ENCODE measurements around the gene INPP4B.

The INPP4B gene

DNA sequence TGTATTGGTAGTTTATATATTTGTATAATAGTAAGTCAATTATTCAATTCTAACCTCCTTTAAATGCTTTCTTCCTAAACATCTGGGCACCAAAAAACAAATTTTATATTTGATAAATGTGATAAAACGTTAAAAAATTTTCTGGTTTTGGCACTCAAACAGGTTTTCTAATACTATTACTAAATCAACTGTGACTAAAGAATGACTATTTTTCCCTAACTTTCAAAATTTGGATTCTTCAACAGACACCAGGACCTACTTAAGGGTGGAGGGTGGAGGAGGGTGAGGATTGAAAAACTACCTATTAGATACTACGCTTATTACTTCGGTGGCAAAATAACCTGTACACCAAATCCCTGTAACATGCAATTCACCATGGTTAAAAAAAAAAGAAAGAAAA, 654.2 kb downstream of the INPP4B start:
- H3K4me1 ChIP-seq (ENCODE audit: control insufficient read depth, insufficient read depth, low read length): peaks cover 13% of the 10 kb centered on the region
- H3K27me3 ChIP-seq (ENCODE audit: control insufficient read depth, insufficient read depth, low read length): no peaks in the 10 kb centered on the region
- peaks cover 20% of the 10 kb centered on the region for H3K36me3 ChIP-seq (ENCODE audit: insufficient read depth, low read length)
- no peak overlapping the region for H3K4me2 ChIP-seq (ENCODE audit: low read length)
- no peak overlapping the region for H3K9ac ChIP-seq (ENCODE audit: low read depth, low read length)
- H3K9me3 ChIP-seq (replicated peaks; ENCODE audit: low read length): no peaks in the 10 kb centered on the region
- H3K4me3 ChIP-seq (ENCODE audit: low read length): no peak overlapping the region

DNA sequence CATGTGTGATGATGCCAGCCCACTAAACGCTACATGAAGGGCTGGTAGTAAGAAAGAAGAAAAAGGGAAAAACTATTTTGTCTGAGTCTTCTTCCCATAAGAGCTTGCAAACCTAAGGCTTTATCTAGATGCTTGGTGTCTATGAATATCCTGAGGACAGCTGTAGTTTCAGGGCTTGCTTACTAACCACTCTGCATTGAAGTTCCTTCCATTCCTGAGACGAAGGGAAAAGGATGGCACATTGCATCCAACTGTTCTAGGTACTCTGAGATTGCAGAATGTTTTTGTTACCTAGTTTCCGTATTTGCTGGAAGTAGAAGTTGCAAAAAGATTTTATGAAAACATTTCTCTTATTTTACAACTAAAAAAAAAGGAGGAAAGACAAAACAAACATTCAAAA, 665.1 kb downstream of the INPP4B start:
- Histone ChIP-seq H3K4me2 (ENCODE audit: low read length) (no peak overlapping the region), H3K4me1 (ENCODE audit: control insufficient read depth, insufficient read depth, low read length) (no peaks in the 10 kb centered on the region), H3K9ac (ENCODE audit: low read depth, low read length) (no peak overlapping the region), H3K36me3 (ENCODE audit: insufficient read depth, low read length) (peaks cover 7% of the 10 kb centered on the region), H3K4me3 (ENCODE audit: low read length) (no peak overlapping the region), H3K27me3 (ENCODE audit: control insufficient read depth, insufficient read depth, low read length) (no peaks in the 10 kb centered on the region), H3K9me3 (replicated peaks; ENCODE audit: low read length) (no peaks in the 10 kb centered on the region)

DNA sequence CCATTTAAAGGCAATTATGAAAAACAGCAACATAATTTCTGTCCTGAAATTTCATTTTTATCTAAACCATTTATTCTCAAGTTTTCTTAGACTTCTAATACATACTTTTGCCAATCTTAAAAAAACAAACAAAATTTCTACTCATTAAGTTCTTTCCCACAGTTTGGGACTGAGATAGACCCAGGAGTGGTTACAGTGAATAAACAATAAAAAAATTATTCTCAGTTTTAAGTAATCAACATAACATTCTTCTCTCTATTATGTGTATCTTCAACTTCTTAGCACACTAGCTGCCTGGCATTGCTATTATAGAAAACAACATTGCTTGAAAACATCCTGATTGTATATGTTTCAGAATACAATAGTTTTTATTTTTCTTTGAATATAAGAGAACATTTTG, 676.9 kb downstream of the INPP4B start:
- Histone ChIP-seq H3K36me3 (ENCODE audit: insufficient read depth, low read length) (peaks cover 14% of the 10 kb centered on the region), H3K27me3 (ENCODE audit: control insufficient read depth, insufficient read depth, low read length) (no peaks in the 10 kb centered on the region), H3K9ac (ENCODE audit: low read depth, low read length) (no peak overlapping the region), H3K4me2 (ENCODE audit: low read length) (no peak overlapping the region), H3K4me1 (ENCODE audit: control insufficient read depth, insufficient read depth, low read length) (no peaks in the 10 kb centered on the region), H3K9me3 (replicated peaks; ENCODE audit: low read length) (no peaks in the 10 kb centered on the region), H3K4me3 (ENCODE audit: low read length) (no peak overlapping the region)

DNA sequence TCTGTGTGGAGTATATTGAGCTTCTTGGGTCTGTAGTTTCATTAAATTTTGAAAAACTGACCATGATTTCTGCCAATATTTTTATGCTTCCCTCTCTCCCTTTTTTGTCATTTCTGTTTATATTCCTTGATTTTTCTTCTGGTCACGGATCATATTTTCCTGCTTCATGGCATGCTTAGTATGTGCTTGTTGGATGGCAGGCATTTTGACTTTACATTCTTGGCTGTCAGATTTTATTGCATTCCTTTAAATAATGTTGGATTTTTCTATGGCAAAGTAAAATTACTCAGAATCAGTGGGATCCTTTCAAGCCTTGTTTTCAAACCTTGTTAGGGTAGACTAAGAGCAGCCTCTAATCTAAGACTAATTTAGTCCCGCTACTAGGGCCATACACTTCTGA, 677.9 kb downstream of the INPP4B start:
- Histone ChIP-seq H3K9me3 (replicated peaks; ENCODE audit: low read length) (no peaks in the 10 kb centered on the region), H3K36me3 (ENCODE audit: insufficient read depth, low read length) (peaks cover 9% of the 10 kb centered on the region), H3K27me3 (ENCODE audit: control insufficient read depth, insufficient read depth, low read length) (no peaks in the 10 kb centered on the region), H3K4me3 (ENCODE audit: low read length) (no peak overlapping the region), H3K4me1 (ENCODE audit: control insufficient read depth, insufficient read depth, low read length) (no peaks in the 10 kb centered on the region), H3K9ac (ENCODE audit: low read depth, low read length) (no peak overlapping the region), H3K4me2 (ENCODE audit: low read length) (no peak overlapping the region)

DNA sequence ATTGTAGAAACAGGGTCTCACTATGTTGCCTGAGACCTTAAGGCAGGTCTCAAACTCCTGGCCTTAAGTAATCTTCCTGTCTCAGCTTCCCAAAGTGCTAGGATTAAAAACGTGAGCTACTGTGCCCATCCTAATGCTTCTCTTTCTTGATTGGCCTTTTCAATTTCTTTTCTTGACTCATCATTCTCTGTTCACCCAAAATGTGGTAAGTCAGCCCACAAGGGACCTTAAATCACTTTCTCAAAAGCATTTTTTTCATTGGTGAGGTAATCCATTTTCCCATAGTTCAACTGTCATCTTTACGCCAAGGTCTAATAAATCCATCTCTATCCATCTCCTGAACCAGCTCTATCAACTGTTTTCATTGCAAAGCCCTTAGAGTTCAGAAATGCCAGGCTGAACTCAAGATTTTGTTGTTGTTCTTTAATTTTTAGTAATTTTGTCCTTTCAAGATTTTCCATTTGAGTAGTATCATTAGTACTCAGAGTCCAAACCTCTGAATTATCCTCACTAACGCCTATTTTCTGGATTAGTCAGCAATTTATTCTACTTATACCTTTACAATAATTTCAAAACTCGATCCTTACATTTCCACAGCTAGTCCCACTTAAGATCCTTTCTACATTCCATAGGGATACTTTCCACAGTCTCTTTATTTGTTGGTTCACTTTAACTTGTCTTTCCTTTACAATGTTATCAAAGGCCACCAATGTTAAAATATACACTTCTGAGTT, 681.2 kb downstream of the INPP4B start:
- Histone ChIP-seq H3K4me2 (ENCODE audit: low read length) (no peak overlapping the region), H3K36me3 (ENCODE audit: insufficient read depth, low read length) (peaks cover 9% of the 10 kb centered on the region), H3K4me1 (ENCODE audit: control insufficient read depth, insufficient read depth, low read length) (no peaks in the 10 kb centered on the region), H3K27me3 (ENCODE audit: control insufficient read depth, insufficient read depth, low read length) (no peaks in the 10 kb centered on the region), H3K4me3 (ENCODE audit: low read length) (no peak overlapping the region), H3K9ac (ENCODE audit: low read depth, low read length) (no peak overlapping the region), H3K9me3 (replicated peaks; ENCODE audit: low read length) (no peaks in the 10 kb centered on the region)

DNA sequence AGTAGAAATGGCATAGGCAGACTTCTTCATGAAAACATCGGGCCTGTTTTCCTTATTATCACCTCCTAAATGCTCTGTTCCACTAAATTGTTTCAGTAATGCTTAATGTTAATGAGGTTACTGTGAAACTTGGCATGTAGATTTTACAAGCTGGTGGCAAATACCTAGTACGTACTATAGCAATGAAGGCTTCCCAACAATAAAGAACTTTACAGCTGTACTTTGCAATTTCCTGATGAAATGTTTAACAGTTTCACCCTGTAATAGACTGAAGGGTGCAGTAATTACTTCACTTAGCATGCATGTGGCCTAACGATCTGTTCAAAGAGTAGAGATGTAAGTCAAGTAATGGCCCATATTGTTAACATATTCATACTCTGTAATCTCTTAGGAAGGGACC, 685.0 kb downstream of the INPP4B start:
- Histone ChIP-seq H3K9me3 (replicated peaks; ENCODE audit: low read length) (no peaks in the 10 kb centered on the region), H3K4me3 (ENCODE audit: low read length) (no peak overlapping the region), H3K27me3 (ENCODE audit: control insufficient read depth, insufficient read depth, low read length) (no peaks in the 10 kb centered on the region), H3K4me2 (ENCODE audit: low read length) (no peak overlapping the region), H3K36me3 (ENCODE audit: insufficient read depth, low read length) (peaks cover 23% of the 10 kb centered on the region), H3K9ac (ENCODE audit: low read depth, low read length) (no peak overlapping the region), H3K4me1 (ENCODE audit: control insufficient read depth, insufficient read depth, low read length) (no peaks in the 10 kb centered on the region)

DNA sequence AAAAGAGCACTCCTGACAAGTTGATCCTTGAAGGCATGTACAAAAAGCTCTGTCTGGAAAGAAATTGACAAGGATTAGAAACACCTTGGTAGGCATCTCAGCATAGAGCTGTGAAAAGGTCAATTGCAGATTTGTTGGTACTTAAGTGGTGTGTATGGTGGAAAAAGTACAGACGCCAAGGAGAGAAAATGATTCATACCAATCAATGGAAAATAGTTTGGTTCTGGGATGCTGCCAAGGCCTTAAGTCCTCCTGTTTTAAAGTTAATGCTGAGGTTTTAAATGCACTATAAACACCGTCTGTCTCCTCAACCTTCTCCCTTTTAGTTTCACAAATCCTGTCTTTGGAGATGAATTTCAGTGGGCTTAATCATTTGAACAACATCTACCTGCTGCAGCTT, 685.6 kb downstream of the INPP4B start:
- H3K9ac ChIP-seq (ENCODE audit: low read depth, low read length): no peak overlapping the region
- H3K9me3 ChIP-seq (replicated peaks; ENCODE audit: low read length): no peaks in the 10 kb centered on the region
- H3K27me3 ChIP-seq (ENCODE audit: control insufficient read depth, insufficient read depth, low read length): no peaks in the 10 kb centered on the region
- no peak overlapping the region for H3K4me3 ChIP-seq (ENCODE audit: low read length)
- peaks cover 20% of the 10 kb centered on the region for H3K36me3 ChIP-seq (ENCODE audit: insufficient read depth, low read length)
- no peaks in the 10 kb centered on the region for H3K4me1 ChIP-seq (ENCODE audit: control insufficient read depth, insufficient read depth, low read length)
- H3K4me2 ChIP-seq (ENCODE audit: low read length): no peak overlapping the region

DNA sequence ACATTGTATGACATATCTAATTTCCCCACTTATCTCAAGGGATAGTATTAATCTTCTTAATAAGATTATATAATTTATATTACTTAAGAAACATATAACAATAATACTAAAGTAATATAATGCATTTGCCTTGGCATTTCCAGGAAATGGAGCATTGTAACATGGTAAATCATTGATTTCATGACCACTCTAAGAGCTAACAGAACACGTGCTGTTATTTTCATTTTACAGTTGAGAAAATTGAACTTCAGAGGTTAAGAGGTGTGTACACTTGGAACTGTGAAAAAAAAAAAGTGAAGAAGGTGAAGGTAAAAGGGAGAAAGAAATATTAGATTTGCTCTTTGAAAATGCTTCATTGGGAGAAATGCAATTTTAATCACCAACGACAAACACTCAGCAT, 687.1 kb downstream of the INPP4B start:
- Histone ChIP-seq H3K4me1 (ENCODE audit: control insufficient read depth, insufficient read depth, low read length) (no peaks in the 10 kb centered on the region), H3K9ac (ENCODE audit: low read depth, low read length) (no peak overlapping the region), H3K9me3 (replicated peaks; ENCODE audit: low read length) (no peaks in the 10 kb centered on the region), H3K27me3 (ENCODE audit: control insufficient read depth, insufficient read depth, low read length) (no peaks in the 10 kb centered on the region), H3K4me3 (ENCODE audit: low read length) (no peak overlapping the region), H3K36me3 (ENCODE audit: insufficient read depth, low read length) (peaks cover 20% of the 10 kb centered on the region), H3K4me2 (ENCODE audit: low read length) (no peak overlapping the region)

DNA sequence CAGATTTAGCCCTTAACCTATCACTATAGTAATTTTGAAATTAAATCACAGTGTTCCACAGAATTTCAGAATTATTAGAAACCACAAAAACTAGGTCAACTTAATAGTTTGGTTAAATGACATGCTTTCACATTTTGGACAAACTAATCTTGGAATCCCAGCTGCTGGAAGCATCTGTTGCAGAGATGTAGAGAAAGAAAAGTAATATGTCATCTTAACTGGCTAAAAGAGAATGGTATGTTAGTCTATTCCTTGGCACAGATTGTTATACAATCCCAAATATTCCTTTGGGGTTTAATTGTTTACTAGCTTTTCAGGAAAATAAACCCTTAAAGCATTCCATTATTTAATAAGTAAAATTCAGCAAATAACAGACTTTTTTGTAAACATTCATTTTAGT, 689.8 kb downstream of the INPP4B start:
- Histone ChIP-seq H3K9me3 (replicated peaks; ENCODE audit: low read length) (no peaks in the 10 kb centered on the region), H3K4me3 (ENCODE audit: low read length) (no peak overlapping the region), H3K4me2 (ENCODE audit: low read length) (no peak overlapping the region), H3K9ac (ENCODE audit: low read depth, low read length) (no peak overlapping the region), H3K4me1 (ENCODE audit: control insufficient read depth, insufficient read depth, low read length) (no peaks in the 10 kb centered on the region), H3K27me3 (ENCODE audit: control insufficient read depth, insufficient read depth, low read length) (no peaks in the 10 kb centered on the region), H3K36me3 (ENCODE audit: insufficient read depth, low read length) (peaks cover 20% of the 10 kb centered on the region)

DNA sequence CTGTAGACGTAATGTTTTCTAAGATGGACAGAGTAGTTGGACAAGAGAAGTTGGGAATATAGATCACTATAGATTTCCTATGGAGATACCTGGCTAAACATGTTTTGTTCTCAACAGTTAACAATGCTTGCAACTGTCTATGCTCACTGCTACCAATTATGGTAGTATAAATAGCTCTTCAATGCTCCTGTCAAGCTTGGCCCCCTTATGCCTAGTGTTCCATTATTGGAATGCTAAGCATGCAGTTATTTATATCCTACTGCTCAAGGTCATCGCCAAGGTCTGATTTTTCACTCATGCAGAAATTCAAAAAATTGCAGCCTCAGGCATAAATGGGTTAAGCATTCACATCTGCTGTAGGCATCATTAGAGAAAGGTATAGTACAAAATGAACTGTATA, 690.8 kb downstream of the INPP4B start:
- Histone ChIP-seq H3K36me3 (ENCODE audit: insufficient read depth, low read length) (peaks cover 18% of the 10 kb centered on the region), H3K9ac (ENCODE audit: low read depth, low read length) (no peak overlapping the region), H3K9me3 (replicated peaks; ENCODE audit: low read length) (no peaks in the 10 kb centered on the region), H3K4me2 (ENCODE audit: low read length) (no peak overlapping the region), H3K4me1 (ENCODE audit: control insufficient read depth, insufficient read depth, low read length) (no peaks in the 10 kb centered on the region), H3K4me3 (ENCODE audit: low read length) (no peak overlapping the region), H3K27me3 (ENCODE audit: control insufficient read depth, insufficient read depth, low read length) (no peaks in the 10 kb centered on the region)

DNA sequence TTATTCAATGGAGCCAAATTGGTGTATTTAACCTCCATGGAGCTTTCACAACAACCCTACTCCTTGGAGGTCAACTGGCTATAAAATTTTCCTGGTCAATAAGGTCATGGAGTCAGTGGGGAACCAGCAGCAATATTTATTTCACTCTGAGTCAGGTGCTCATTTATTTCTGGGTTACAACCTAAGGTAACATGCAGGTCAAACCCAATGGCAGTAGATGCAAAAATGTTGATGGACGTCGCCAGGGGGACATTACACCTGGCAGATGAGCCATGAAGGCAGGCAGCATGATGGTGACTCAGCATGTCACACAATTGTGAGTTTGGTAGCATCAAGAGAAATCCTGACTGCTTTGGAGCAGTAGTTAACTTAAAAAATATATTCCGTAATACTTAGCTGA, 695.6 kb downstream of the INPP4B start:
- Histone ChIP-seq H3K4me1 (ENCODE audit: control insufficient read depth, insufficient read depth, low read length) (no peaks in the 10 kb centered on the region), H3K9me3 (replicated peaks; ENCODE audit: low read length) (no peaks in the 10 kb centered on the region), H3K4me3 (ENCODE audit: low read length) (no peak overlapping the region), H3K4me2 (ENCODE audit: low read length) (no peak overlapping the region), H3K36me3 (ENCODE audit: insufficient read depth, low read length) (no peaks in the 10 kb centered on the region), H3K27me3 (ENCODE audit: control insufficient read depth, insufficient read depth, low read length) (no peaks in the 10 kb centered on the region), H3K9ac (ENCODE audit: low read depth, low read length) (no peak overlapping the region)

DNA sequence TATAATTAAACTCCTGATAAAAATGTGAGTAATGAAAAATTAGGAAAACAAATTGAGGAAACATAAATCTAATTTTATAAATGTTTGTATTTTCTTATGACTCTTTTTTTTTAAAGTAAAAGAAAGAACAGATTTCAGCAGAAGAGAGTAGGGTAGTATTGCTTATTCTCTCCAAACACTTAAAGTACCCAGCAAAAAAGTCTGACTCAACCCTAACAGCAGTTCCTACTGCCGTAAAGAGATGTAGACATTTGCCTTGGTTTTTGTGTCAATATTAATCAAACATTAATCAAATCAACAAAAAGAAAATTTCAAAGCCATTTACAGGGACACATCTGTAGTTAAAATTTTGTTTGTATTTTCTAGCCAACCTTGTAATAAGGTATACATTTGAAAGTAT, 701.3 kb downstream of the INPP4B start:
- no peak overlapping the region for H3K9ac ChIP-seq (ENCODE audit: low read depth, low read length)
- H3K27me3 ChIP-seq (ENCODE audit: control insufficient read depth, insufficient read depth, low read length): no peaks in the 10 kb centered on the region
- no peak overlapping the region for H3K4me2 ChIP-seq (ENCODE audit: low read length)
- no peaks in the 10 kb centered on the region for H3K36me3 ChIP-seq (ENCODE audit: insufficient read depth, low read length)
- no peak overlapping the region for H3K4me3 ChIP-seq (ENCODE audit: low read length)
- peaks cover 7% of the 10 kb centered on the region for H3K4me1 ChIP-seq (ENCODE audit: control insufficient read depth, insufficient read depth, low read length)
- no peaks in the 10 kb centered on the region for H3K9me3 ChIP-seq (replicated peaks; ENCODE audit: low read length)
